GM21786 (cell line): ENCODE results near the gene KIF20A.
"Not testable (repeated sequence)": the region's sequence is repeated elsewhere in the genome, so short reads cannot be mapped to it uniquely, and the experiment has no call there.

Experiments
- ATAC-seq: cut with Tn5 transposase; IDR thresholded peaks from one replicate; pipeline ENCODE4 v1.9.1; 2021; ENCODE audit not compliant: unreplicated experiment

KIF20A gene

DNA sequence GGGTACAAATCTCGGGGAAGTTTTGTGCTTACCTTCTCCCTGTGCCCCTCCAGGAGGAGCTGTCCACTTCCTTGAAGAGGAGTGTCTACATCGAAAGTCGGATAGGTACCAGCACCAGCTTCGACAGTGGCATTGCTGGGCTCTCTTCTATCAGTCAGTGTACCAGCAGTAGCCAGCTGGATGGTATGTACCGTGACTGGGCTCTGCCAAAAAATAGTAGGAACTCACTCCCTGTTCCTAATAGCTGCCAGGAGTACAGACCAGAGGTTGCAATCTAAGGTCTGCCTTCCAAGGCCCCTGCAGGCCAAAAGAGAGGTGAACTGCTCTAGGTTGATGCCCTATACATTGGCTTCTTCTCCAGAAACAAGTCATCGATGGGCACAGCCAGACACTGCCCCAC lies 3.9 kb downstream of the KIF20A start:
- no peak for ATAC-seq

DNA sequence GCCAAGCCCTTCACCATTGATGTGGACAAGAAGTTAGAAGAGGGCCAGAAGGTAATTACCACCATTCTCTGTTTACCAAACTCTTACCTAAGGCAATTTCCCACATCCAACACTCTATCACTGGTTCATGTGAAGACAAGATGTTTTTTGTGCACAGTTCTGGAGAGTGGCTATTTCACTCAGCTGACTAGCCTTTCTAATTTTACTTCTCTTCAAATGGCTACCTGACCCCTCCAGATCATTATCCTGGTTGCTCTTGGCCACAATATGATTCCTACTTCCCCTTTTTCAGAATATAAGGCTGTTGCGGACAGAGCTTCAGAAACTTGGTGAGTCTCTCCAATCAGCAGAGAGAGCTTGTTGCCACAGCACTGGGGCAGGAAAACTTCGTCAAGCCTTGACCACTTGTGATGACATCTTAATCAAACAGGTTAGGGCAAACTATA lies 7.1 kb downstream of the KIF20A start:
- ATAC-seq, result no peak

DNA sequence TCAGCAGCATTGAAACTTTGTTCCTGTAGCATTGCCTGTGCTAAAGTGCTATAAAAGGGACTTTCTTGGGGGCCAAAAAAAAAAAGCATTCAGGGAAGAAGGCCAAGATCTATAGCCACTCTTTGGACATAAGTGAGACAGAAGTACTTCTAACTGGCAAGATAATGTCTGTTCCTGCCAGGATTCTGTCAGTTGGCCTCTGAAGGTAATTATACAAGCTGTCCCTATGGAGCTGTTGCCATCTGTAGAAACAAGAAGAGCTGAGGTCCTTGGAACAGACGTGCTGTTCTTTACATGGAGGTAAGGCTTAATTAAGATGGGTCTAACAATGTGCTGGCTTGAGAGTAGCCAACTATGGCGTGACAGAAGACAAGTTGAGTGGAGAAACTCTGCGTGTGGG lies 9.7 kb downstream of the KIF20A start:
- ATAC-seq, result no peak

DNA sequence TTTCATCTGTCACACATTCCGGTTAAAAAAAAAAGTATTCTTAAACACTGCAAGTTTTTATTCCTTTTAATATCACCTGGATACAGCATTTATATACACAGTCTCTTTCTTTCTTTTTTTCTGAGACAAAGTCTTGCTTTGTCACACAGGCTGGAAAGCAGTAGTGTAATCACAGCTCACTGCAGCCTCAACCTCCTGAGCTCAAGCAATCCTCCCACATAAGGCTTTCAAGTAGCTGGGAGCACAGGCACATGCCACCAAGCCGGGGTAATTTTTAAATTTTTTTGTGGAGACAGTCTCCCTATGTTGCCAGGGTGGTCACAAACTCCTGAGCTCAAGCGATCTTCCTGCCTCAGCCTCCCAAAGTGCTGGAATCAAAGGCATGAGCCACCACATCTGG lies 13.9 kb downstream of the KIF20A start:
- no peak for ATAC-seq

DNA sequence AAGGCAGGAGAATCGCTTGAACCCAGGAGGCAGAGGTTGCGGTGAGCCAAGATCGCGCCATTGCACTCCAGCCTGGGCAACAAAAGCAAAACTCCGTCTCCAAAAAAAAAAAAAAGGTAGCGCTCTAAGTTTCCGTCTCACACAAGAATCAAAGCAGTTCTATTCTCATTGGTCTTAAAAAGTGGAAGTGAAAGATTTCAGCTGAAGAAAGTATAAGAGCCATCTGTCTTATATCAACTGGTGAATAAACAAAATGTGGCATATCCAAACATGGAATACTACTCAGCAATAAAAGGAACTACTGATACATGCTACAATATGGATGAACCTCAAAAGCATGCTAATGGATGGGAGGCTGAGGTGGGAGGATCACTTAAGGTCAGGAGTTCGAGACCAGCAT lies 14.9 kb downstream of the KIF20A start:
- ATAC-seq, result not testable (repeated sequence)

DNA sequence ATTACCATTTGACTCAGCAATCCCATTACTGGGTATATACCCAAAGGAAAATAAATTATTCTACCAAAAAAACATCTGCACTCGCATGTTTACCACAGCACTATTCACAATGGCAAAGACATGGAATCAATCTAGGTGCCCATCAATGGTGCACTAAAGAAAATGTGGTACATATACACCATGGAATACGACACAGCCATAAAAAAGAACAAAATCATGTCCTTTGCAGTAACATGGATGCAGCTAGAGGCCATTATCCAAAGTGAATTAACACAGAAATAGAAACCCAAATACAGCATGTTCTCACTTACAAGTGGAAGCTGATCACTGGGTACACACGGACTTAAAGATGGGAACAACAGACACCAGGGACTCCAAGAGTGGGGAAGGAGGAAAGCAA lies 32.1 kb downstream of the KIF20A start:
- no peak for ATAC-seq

DNA sequence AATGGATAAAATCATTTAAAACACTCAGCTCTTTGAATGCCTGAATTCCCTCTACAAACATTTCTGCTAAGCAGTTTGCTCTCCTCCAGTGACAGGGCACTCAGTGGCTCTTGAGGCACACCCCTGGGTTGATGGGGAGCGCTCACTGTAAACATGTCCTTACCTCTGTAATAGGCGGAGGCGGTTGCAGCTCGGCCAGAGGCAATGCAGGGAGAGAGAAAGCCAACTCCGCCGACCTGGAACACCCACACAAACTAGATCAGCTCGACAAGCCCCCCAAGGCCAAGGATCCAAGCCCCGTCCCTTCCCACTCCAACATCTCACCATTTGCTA lies 33.9 kb downstream of the KIF20A start:
- ATAC-seq, result no peak

DNA sequence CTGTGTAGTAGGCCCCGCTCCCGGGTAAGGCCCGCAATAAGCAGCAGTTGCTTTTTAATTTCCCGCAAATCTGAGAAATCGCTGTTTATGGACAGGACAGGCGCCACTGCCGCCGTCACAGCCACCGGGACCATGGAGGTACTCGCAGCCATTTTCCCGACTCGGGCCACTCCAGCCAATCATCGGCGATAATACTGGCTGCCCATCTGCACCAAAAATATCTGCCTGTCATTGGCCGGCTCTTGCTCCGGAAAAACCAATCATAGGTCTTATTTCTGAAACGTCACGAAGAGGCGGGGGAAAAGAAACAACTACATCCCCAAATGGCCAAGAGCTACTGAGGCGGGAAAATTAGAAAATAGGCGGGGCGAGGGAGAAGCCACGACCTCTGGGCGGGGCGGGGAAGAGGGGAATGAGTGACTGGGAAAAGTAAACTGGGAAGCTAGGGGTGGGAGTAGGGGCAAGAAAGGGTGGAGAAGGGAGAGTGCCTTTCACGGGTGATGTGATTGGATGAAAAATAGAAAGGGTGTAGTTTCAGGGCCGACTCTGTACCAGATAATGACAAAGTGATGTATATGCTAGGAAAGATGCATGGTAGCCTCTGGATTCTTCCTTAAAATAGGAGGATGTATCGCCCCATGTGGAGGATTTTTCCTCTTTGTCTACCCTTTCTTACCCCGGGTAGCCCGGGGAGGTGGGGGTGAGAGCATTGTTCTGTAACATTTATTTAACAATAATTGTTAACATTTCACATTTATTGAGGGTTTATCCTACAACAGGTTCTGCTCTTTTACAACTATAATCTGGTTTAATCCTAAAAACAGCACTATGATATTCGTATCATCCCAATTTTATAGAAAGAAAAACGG lies 34.5 kb downstream of the KIF20A start, which contains the start of gene CDC23:
TSS of gene CDC23 (minus strand) at position 163 of the 869 bp plus-strand sequence. CDS start at position 152, 11 bp downstream.
- peak; percentile 98 for ATAC-seq

DNA sequence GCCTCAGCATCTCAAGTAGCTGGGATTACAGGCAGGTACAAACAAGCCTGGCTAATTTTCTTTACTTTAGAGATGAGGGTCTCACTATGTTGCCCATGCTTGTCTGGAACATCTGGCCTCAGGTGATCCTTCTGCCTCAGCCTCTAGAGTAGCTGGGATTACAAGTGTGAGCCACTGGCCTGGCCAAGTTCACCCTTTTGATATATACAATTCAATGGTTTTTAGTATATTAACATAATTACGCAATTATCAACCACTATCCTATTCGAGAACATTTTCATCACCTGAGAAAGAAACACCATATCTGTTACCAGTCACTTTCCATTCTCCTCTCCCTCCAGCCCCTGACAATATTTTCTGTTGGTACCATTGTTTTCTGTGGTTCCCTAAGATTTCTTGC lies 37.9 kb downstream of the KIF20A start:
- no peak for ATAC-seq

DNA sequence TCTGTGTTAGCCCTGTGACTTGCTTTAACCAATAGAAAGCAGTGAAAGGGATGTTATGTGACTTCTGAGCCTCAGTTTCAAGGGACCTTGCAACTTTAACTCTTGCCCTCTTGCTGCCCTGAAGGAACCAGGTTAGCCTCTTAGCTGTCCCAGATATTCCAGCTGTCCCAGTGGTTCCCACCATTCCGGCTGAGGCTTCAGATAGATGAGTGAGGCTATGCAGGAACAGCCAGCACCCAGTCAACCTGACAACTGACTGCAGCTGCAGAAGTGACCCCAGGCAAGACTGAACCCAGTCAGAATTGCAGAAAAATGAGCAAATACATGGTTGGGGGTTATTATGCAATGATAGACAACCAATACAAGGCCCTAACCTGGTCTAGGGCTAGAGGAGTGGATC lies 44.6 kb downstream of the KIF20A start:
- ATAC-seq, result no peak

DNA sequence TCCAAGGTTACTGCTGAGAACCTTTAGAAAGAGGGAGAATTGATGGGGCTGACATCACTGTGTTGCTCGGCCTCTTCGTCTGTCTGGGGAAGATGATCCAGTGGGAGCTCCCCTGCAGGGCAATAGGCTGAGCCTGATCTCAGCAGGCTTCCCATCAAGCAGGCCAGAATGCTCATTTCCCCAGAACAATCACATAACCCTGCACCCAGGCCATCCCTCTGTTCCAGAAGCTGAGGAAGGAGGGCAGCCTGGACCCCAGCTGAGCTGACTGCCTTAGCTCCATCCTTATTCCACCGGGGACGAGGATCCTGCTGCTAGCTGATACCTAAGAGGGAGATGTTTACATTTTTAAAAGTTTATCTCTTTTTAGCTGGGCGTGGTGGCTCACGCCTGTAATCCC lies 45.8 kb downstream of the KIF20A start:
- no peak for ATAC-seq

DNA sequence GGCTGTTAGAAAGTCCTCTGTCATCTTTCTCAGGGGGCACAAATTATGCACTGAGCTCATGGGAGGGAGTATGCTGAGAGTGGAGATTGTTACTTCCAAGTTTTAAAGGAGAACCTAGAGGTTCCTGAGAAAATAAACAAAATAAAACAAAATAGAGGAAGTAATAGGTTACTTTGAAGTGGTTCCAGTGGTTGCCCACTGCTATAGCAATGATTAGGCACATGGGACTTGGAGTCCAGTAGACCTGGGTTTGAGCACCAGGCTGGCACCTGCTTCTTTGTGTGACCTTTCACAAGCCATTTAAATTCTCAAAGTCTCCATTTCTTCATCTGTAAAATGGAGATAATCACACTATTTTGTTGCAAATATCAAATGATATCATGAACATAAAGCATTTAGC lies 48.0 kb downstream of the KIF20A start:
- ATAC-seq, result no peak

DNA sequence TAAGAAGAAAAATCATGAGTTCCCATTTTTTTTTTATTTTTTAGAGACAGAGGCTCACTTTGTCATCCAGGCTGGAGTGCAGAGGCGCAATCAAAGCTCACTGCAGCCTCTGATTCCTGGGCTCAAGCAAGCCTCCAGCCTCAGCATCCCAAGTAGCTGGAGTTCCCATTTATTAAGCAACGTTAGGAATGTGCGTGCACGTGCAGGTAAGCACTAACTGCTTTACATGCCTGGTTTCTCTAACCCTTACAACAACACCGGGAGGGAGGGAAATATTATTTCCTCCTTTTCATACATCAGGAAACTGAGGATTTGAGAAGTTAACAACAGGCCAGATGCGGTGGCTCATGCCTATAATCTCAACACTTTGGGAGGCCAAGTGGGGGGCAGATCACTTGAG lies 50.5 kb downstream of the KIF20A start:
- no peak for ATAC-seq

DNA sequence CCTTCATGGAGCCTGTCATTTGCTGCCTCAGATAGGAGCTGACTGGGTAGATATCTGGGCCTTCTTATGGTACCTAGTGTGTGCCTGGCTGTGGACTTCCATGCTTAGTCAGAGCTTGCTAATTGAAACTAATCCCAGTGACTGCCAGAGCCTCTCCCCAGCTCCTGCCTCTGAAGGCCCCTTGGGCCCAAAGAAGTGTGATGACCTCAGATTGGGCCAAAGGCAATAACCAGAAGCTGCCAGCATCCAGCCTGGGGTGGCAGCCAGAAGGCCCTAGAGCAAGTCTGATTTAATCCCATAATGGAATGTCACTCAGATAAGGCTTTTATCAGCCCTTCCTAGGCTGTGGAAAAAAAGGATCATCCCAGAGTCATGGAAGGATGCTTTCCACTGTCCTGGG lies 51.3 kb downstream of the KIF20A start:
- ATAC-seq, result no peak

DNA sequence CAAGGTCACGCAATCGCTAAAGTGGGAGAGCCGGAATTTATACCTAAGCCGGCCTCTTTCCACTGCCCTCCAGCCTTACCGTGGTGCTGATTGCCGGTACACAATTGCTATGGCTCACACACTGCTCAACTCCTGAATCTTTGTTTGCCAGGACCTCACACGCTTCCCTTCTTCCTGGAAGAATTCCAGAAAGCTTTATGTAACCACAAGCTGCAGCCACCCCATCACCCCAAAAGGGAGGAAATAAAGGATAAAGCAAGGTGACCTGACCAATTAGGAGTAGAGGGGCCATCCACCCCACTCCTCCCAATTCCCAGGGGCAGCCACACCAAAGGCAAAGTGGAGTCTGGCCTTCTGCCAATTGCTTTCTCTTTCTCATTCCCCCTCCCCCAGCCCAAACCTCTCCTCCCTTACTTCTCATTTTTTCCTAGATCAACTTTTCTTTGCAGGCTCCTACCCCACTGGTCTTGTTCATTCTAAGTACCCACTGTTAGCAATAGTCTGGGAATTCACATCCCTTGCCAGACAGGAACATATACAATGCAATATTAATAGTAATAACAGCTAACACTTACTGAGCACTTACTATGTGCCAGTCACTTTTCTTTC lies 52.2 kb downstream of the KIF20A start:
- ATAC-seq, result no peak

DNA sequence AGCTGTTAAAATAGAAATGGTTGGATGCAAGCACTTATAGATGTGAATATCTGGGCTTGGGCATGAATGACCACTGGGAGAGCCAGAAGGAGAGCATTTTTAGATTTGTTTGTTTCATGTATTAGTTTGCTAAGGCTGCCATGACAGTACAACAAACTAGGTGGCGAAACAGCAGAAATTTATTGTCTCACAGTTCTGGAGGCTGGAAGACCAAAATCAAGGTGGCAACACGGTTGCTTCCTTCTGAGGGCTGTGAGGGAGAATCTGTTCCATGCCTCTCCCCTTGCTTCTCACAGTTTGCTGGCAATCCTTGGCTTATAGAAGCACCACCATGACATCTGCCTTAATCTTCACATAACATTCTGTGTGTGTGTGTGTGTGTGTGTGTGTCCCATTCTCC lies 54.4 kb downstream of the KIF20A start:
- ATAC-seq, result no peak

DNA sequence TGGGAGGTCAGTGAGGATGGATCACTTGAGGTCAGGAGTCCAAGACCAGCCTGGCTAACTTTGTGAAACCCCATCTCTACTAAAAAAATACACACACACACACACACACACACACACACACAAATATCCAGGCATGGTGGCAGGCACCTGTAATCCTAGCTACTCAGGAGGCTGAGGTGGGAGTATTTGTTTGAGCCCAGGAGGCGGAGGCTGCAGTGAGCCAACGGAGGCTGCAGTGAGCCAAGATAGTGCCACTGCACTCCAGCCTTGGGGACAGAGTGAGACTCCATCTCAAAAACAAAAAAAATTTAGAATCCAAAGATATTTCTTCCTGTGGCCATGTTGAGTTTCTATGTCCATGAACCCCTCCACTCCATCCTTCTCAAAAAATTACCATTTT lies 55.7 kb downstream of the KIF20A start:
- ATAC-seq, result no peak
